ENCODE data around the gene IL20. TPM values are rescaled to one million over a fixed set of nuclear protein-coding genes. Genes with fewer than 3 reads are reported as not detected.

Gene IL20
- total and polyA plus RNA-seq, 5 donors, result not detected

GRCh38 chr1:206895325-206895724, 29.9 kb downstream of the IL20 start:
- H3K4me1 ChIP-seq (ENCODE audit: control insufficient read depth, insufficient read depth, low read length), result peaks cover 2% of the 10 kb centered on the region
- DNase-seq, result no peak
- H3K9me3 ChIP-seq (ENCODE audit: control insufficient read depth, low read length), result no peaks in the 10 kb centered on the region
- ATAC-seq, result no peak
- no peaks in the 10 kb centered on the region for H3K27me3 ChIP-seq (ENCODE audit: control insufficient read depth, insufficient read depth)
- 90% methylated on average over 3 of the region's 3 CpGs for WGBS
- H3K27ac ChIP-seq (ENCODE audit: low read length), result no peak overlapping the region
- intact Hi-C loops (cut with DNase I), result no loop called here
- H3K4me3 ChIP-seq (ENCODE audit: low read length), result no peak overlapping the region

- H3K27ac ChIP-seq (ENCODE audit: low read length), result no peak overlapping the region
- no peaks in the 10 kb centered on the region for H3K27me3 ChIP-seq (ENCODE audit: control insufficient read depth, insufficient read depth)
- no peaks in the 10 kb centered on the region for H3K4me1 ChIP-seq (ENCODE audit: control insufficient read depth, insufficient read depth, low read length)
- no peak for DNase-seq
- ATAC-seq, result no peak
- H3K4me3 ChIP-seq (ENCODE audit: low read length), result no peak overlapping the region
- intact Hi-C loops (cut with DNase I), result no loop called here
- H3K9me3 ChIP-seq (ENCODE audit: control insufficient read depth, low read length), result no peaks in the 10 kb centered on the region
- 52% methylated on average over 3 of the region's 3 CpGs for WGBS
These were observed 30.4 kb downstream of the IL20 start for GRCh38 chr1:206895837-206896242.

- no peak for DNase-seq
- H3K27ac ChIP-seq (ENCODE audit: low read length), result no peak overlapping the region
- 76% methylated on average over 3 of the region's 3 CpGs for WGBS
- no peaks in the 10 kb centered on the region for H3K9me3 ChIP-seq (ENCODE audit: control insufficient read depth, low read length)
- intact Hi-C loops (cut with DNase I), result no loop called here
- H3K4me3 ChIP-seq (ENCODE audit: low read length), result no peak overlapping the region
- no peaks in the 10 kb centered on the region for H3K4me1 ChIP-seq (ENCODE audit: control insufficient read depth, insufficient read depth, low read length)
- no peaks in the 10 kb centered on the region for H3K27me3 ChIP-seq (ENCODE audit: control insufficient read depth, insufficient read depth)
- no peak for ATAC-seq
These were observed 30.8 kb downstream of the IL20 start for GRCh38 chr1:206896261-206896660.

GRCh38 chr1:206897175-206897574, 31.8 kb downstream of the IL20 start, which contains the start of gene IL24:
IL24 (plus strand) TSS chr1:206897443; CDS start chr1:206897833, 390 bp downstream.
- no peak for DNase-seq
- no peak within 1 kb of the TSS for H3K27ac ChIP-seq (ENCODE audit: low read length)
- H3K4me3 ChIP-seq (ENCODE audit: low read length), result no peak within 1 kb of the TSS
- intact Hi-C loops (cut with DNase I), result no loop called here
- ATAC-seq, result no peak
- 73% methylated on average over 4 of the region's 4 CpGs for WGBS
- H3K9me3 ChIP-seq (ENCODE audit: control insufficient read depth, low read length), result no peaks in the 10 kb centered on the region
- H3K27me3 ChIP-seq (ENCODE audit: control insufficient read depth, insufficient read depth), result no peaks in the 10 kb centered on the region
- H3K4me1 ChIP-seq (ENCODE audit: control insufficient read depth, insufficient read depth, low read length), result no peaks in the 10 kb centered on the region

GRCh38 chr1:206898089-206898914, 32.9 kb downstream of the IL20 start:
- Histone ChIP-seq H3K27ac (ENCODE audit: low read length) (no peak overlapping the region), H3K27me3 (ENCODE audit: control insufficient read depth, insufficient read depth) (no peaks in the 10 kb centered on the region), H3K4me3 (ENCODE audit: low read length) (no peak overlapping the region), H3K9me3 (ENCODE audit: control insufficient read depth, low read length) (no peaks in the 10 kb centered on the region), H3K4me1 (ENCODE audit: control insufficient read depth, insufficient read depth, low read length) (no peaks in the 10 kb centered on the region)
- 80% methylated on average over 11 of the region's 11 CpGs for WGBS
- ATAC-seq, result no peak
- no peak for DNase-seq
- intact Hi-C loops (cut with DNase I), result no loop called here

- Histone ChIP-seq H3K4me3 (ENCODE audit: low read length) (no peak overlapping the region), H3K4me1 (ENCODE audit: control insufficient read depth, insufficient read depth, low read length) (no peaks in the 10 kb centered on the region), H3K27ac (ENCODE audit: low read length) (no peak overlapping the region), H3K27me3 (ENCODE audit: control insufficient read depth, insufficient read depth) (no peaks in the 10 kb centered on the region), H3K9me3 (ENCODE audit: control insufficient read depth, low read length) (no peaks in the 10 kb centered on the region)
- no peak for ATAC-seq
- intact Hi-C loops (cut with DNase I), result no loop called here
- 92% methylated on average over 13 of the region's 13 CpGs for WGBS
- DNase-seq, result no peak
These were observed 33.5 kb downstream of the IL20 start for GRCh38 chr1:206898915-206899431.

DNA sequence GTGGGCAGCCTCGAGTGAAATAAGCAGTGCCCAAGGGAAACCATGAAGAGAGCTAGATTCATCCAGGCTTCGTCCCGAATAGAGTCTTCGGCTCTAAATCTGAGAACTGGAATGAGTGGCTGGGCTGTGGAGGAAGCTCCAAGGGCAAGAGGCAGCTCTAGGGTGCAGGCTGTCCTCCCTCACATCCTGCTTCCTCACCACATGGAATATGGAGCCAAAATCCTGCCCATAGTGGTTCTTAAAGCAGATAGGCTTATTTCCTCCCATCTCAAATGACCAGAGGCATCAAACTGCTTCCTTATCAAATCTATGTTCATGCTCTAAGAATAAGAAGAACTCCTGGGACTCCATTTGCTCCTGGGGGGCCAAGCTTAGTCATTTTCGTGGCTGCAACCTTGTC, 34.3 kb downstream of the IL20 start:
- DNase-seq (no peak), ATAC-seq (no peak)
- Histone ChIP-seq H3K4me3 (ENCODE audit: low read length) (no peak overlapping the region), H3K4me1 (ENCODE audit: control insufficient read depth, insufficient read depth, low read length) (no peaks in the 10 kb centered on the region), H3K27ac (ENCODE audit: low read length) (no peak overlapping the region), H3K9me3 (ENCODE audit: control insufficient read depth, low read length) (no peaks in the 10 kb centered on the region), H3K27me3 (ENCODE audit: control insufficient read depth, insufficient read depth) (no peaks in the 10 kb centered on the region)
- WGBS, result 69% methylated on average over 5 of the region's 5 CpGs
- intact Hi-C loops (cut with DNase I), result loop anchor here in 1 of 4 donors (10.0 kb wide), 1 partner anchor 425 kb away; the partner anchor contains the start of gene IKBKE

GRCh38 chr1:206900149-206900548, 34.7 kb downstream of the IL20 start:
- no peaks in the 10 kb centered on the region for H3K27me3 ChIP-seq (ENCODE audit: control insufficient read depth, insufficient read depth)
- H3K27ac ChIP-seq (ENCODE audit: low read length), result no peak overlapping the region
- 79% methylated on average over 7 of the region's 7 CpGs for WGBS
- no peak for ATAC-seq
- H3K4me1 ChIP-seq (ENCODE audit: control insufficient read depth, insufficient read depth, low read length), result no peaks in the 10 kb centered on the region
- DNase-seq, result no peak
- no peak overlapping the region for H3K4me3 ChIP-seq (ENCODE audit: low read length)
- H3K9me3 ChIP-seq (ENCODE audit: control insufficient read depth, low read length), result no peaks in the 10 kb centered on the region
- intact Hi-C loops (cut with DNase I), result loop anchor here in 1 of 4 donors (10.0 kb wide), 1 partner anchor 425 kb away; the partner anchor contains the start of gene IKBKE

- Histone ChIP-seq H3K27ac (ENCODE audit: low read length) (no peak overlapping the region), H3K9me3 (ENCODE audit: control insufficient read depth, low read length) (no peaks in the 10 kb centered on the region), H3K4me3 (ENCODE audit: low read length) (no peak overlapping the region), H3K4me1 (ENCODE audit: control insufficient read depth, insufficient read depth, low read length) (no peaks in the 10 kb centered on the region), H3K27me3 (ENCODE audit: control insufficient read depth, insufficient read depth) (no peaks in the 10 kb centered on the region)
- intact Hi-C loops (cut with DNase I), result loop anchor here in 1 of 4 donors (10.0 kb wide), 1 partner anchor 427 kb away; the partner anchor contains the start of gene IKBKE
- ATAC-seq (no peak), DNase-seq (no peak)
- WGBS, result 89% methylated on average over 6 of the region's 6 CpGs
These were observed 36.5 kb downstream of the IL20 start for GRCh38 chr1:206901944-206902343.

GRCh38 chr1:206902702-206903101, 37.3 kb downstream of the IL20 start:
- DNase-seq (no peak), ATAC-seq (no peak)
- no peak overlapping the region for H3K4me3 ChIP-seq (ENCODE audit: low read length)
- no peaks in the 10 kb centered on the region for H3K4me1 ChIP-seq (ENCODE audit: control insufficient read depth, insufficient read depth, low read length)
- 80% methylated on average over 1 of the region's 1 CpG for WGBS
- H3K9me3 ChIP-seq (ENCODE audit: control insufficient read depth, low read length), result no peaks in the 10 kb centered on the region
- intact Hi-C loops (cut with DNase I), result loop anchor here in 1 of 4 donors (10.0 kb wide), 1 partner anchor 428 kb away; the partner anchor contains the start of gene IKBKE
- no peaks in the 10 kb centered on the region for H3K27me3 ChIP-seq (ENCODE audit: control insufficient read depth, insufficient read depth)
- no peak overlapping the region for H3K27ac ChIP-seq (ENCODE audit: low read length)

GRCh38 chr1:206903687-206904086, 38.3 kb downstream of the IL20 start:
- no peak overlapping the region for H3K27ac ChIP-seq (ENCODE audit: low read length)
- intact Hi-C loops (cut with DNase I), result loop anchor here in 1 of 4 donors (10.0 kb wide), 1 partner anchor 429 kb away; the partner anchor contains the start of gene IKBKE

More at GRCh38 chr1:206903687-206904086, 38.3 kb downstream of the IL20 start:
- H3K4me3 ChIP-seq (ENCODE audit: low read length), result no peak overlapping the region
- H3K9me3 ChIP-seq (ENCODE audit: control insufficient read depth, low read length), result no peaks in the 10 kb centered on the region
- ATAC-seq, result peak in 1 of 2 donors; percentile 36
- H3K27me3 ChIP-seq (ENCODE audit: control insufficient read depth, insufficient read depth), result no peaks in the 10 kb centered on the region
- no peak for DNase-seq
- WGBS, result 63% methylated on average over 2 of the region's 2 CpGs
- no peaks in the 10 kb centered on the region for H3K4me1 ChIP-seq (ENCODE audit: control insufficient read depth, insufficient read depth, low read length)
